NB4 (cell line): Measurements from ENCODE around the gene CNIH1.

Source experiments
- DNase-seq: peaks from one replicate; pipeline ENCODE4 v3.0.0; 2010; ENCODE audit warnings: low read depth
- H3K4me3 ChIP-seq: one replicate; pipeline ENCODE4 v1.5.1; 2011; ENCODE audit warnings: mild to moderate bottlenecking, low read depth, low read length, moderate library complexity
- CTCF ChIP-seq: IDR thresholded peaks from one replicate; pipeline ENCODE4 v1.5.1; 2012; ENCODE audit warnings: low read depth, low read length
- MAX ChIP-seq: IDR thresholded peaks from 2 replicates; pipeline ENCODE4 v1.6.1; 2011; ENCODE audit warnings: low read depth, low read length
- MYC ChIP-seq: IDR thresholded peaks from 2 replicates; pipeline ENCODE4 v1.6.1; 2011; ENCODE audit warnings: low read depth, low read length
- POLR2A ChIP-seq: IDR thresholded peaks from 2 replicates; pipeline ENCODE4 v1.6.1; 2011; ENCODE audit warnings: mild to moderate bottlenecking; ENCODE audit not compliant: insufficient read length; ENCODE audit errors: extremely low read depth

Gene CNIH1

GRCh38 chr14:54451961-54452360, 10.8 kb upstream of the CNIH1 start:
- DNase-seq = no peak
- no peak for TF ChIP-seq MYC
- no peak for TF ChIP-seq POLR2A
- TF ChIP-seq MAX = no peak
- no peak for TF ChIP-seq CTCF
- H3K4me3 ChIP-seq = no peak overlapping the region

GRCh38 chr14:54451121-54451601, 10.0 kb upstream of the CNIH1 start:
- TF ChIP-seq MAX = no peak
- TF ChIP-seq MYC = no peak
- TF ChIP-seq CTCF = no peak
- no peak for TF ChIP-seq POLR2A
- H3K4me3 ChIP-seq = no peak overlapping the region
- no peak for DNase-seq

- peak; percentile 83 for DNase-seq
- H3K4me3 ChIP-seq = no peak overlapping the region
- TF ChIP-seq CTCF (no peak), POLR2A (no peak), MYC (peak; percentile 65), MAX (peak; percentile 94)
Observed at GRCh38 chr14:54450535-54450934, 9.4 kb upstream of the CNIH1 start.

- DNase-seq = peak; percentile 93
- peak overlapping the region; percentile 34 for H3K4me3 ChIP-seq
- TF ChIP-seq MYC = peak; percentile 15; the same call in 1 of the 2 replicates
- TF ChIP-seq CTCF = no peak
- TF ChIP-seq MAX = peak; percentile 50
- no peak for TF ChIP-seq POLR2A
Observed at GRCh38 chr14:54447231-54447692, 6.1 kb upstream of the CNIH1 start.

- peak overlapping the region; percentile 34 for H3K4me3 ChIP-seq
- DNase-seq = peak; percentile 80
- TF ChIP-seq POLR2A (no peak), MAX (0 out of 2 replicates have a peak, but pooled peaks have one; percentile 15), MYC (no peak)
Observed at GRCh38 chr14:54446161-54446693, 5.1 kb upstream of the CNIH1 start.

GRCh38 chr14:54444681-54445080, 3.5 kb upstream of the CNIH1 start:
- no peak overlapping the region for H3K4me3 ChIP-seq
- TF ChIP-seq MYC = no peak
- TF ChIP-seq CTCF = no peak
- TF ChIP-seq POLR2A = no peak
- no peak for TF ChIP-seq MAX

More at GRCh38 chr14:54444681-54445080, 3.5 kb upstream of the CNIH1 start:
- DNase-seq = no peak
